ENCODE measurements around the gene TMEM244. TPM values are rescaled to one million over a fixed set of nuclear protein-coding genes. Genes with fewer than 3 reads are reported as not detected.

TMEM244 gene
- total and polyA plus RNA-seq, 9 of the 15 experiments (the other 6 are each of a cell fraction or from before 2014, with no cell fraction given) = not detected

- DNase-seq (ENCODE audit: extremely low read depth in 1 of 4, low spot score in 3 of 4) = no peak
- Histone ChIP-seq H3K27ac (ENCODE audit: extremely low read depth, low read depth, low read length) (no peak overlapping the region), H4K20me1 (replicated peaks; ENCODE audit: control insufficient read depth, insufficient read depth, low read length) (no peaks in the 10 kb centered on the region), H3K9me1 (ENCODE audit: control insufficient read depth, insufficient read depth, low read length) (no peaks in the 10 kb centered on the region), H3K27me3 (ENCODE audit: control insufficient read depth in 2 of 2, insufficient read depth in 2 of 2, low read length in 2 of 2) (no peaks in the 10 kb centered on the region), H3K9ac (ENCODE audit: insufficient read depth in 1 of 2, low read depth in 2 of 2, low read length in 2 of 2) (no peak overlapping the region), H3K4me1 (replicated peaks in 1 of 2; ENCODE audit: control insufficient read depth in 2 of 2, insufficient read depth in 2 of 2, low read length in 2 of 2) (no peaks in the 10 kb centered on the region), H3K4me2 (ENCODE audit: insufficient read depth, low read length) (no peak overlapping the region), H3K36me3 (ENCODE audit: control insufficient read depth, insufficient read depth, low read length) (no peaks in the 10 kb centered on the region), H3K79me2 (ENCODE audit: control insufficient read depth, insufficient read depth, low read length) (no peaks in the 10 kb centered on the region), H3K9me3 (replicated peaks; ENCODE audit: control insufficient read depth, insufficient read depth, low read depth, low read length) (no peaks in the 10 kb centered on the region), H3K4me3 (no peak overlapping the region), H2AFZ (ENCODE audit: low read depth, low read length) (no peak overlapping the region)
- WGBS (ENCODE audit: insufficient coverage, low coverage, missing lambda C conversion rate) = 2% methylated on average over 2 of the region's 2 CpGs
- no peak for FAIRE-seq
- BruUV-seq (replicated peaks) = no TSS peak
- ChIA-PET POLR2A (no interaction called here), CTCF (ENCODE audit: low intra/inter-chr PET ratio) (no interaction called here)
- ATAC-seq = no peak
- intact Hi-C loops (cut with micrococcal nuclease) (no loop called here), in situ Hi-C loops (cut with MboI) (loop anchor here (10.0 kb wide), 1 partner anchor 278 kb away; no protein-coding TSS in a partner anchor)
- TF ChIP-seq MTA1 (IDR thresholded peaks at IDR 0.05; ENCODE audit: borderline replicate concordance) = no peak
- no peak for TF ChIP-seq BDP1 (IDR thresholded peaks at IDR 0.05; ENCODE audit: insufficient read depth, insufficient read length)
- TF ChIP-seq ZNF212 (CRISPR knock-in tag; IDR thresholded peaks at IDR 0.05) = no peak
- TF ChIP-seq ZNF140 (CRISPR knock-in tag; IDR thresholded peaks at IDR 0.05) = no peak
- TF ChIP-seq WHSC1 (IDR thresholded peaks at IDR 0.05; ENCODE audit: low read length) = no peak
- TF ChIP-seq SUPT5H (IDR thresholded peaks at IDR 0.05) = no peak
- TF ChIP-seq ZNF77 (CRISPR knock-in tag; IDR thresholded peaks at IDR 0.05) = no peak
- no peak for TF ChIP-seq CEBPG (CRISPR knock-in tag; IDR thresholded peaks at IDR 0.05)
- TF ChIP-seq CEBPG (tag; conservative IDR thresholded peaks at IDR 0.05 in 1 of 2, IDR thresholded peaks at IDR 0.05 in 1 of 2) = no peak
- no peak for TF ChIP-seq DNMT1 (IDR thresholded peaks at IDR 0.05)
- no peak for TF ChIP-seq PATZ1 (CRISPR knock-in tag; IDR thresholded peaks at IDR 0.05; ENCODE audit: borderline replicate concordance)
- no peak for TF ChIP-seq HES1 (IDR thresholded peaks at IDR 0.05; ENCODE audit: low read depth)
- no peak for TF ChIP-seq SMAD1 (IDR thresholded peaks at IDR 0.05; ENCODE audit: low read depth, low read length, partially characterized antibody)
- no peak for TF ChIP-seq CBX5 (IDR thresholded peaks at IDR 0.05; ENCODE audit: borderline replicate concordance, low read depth)
- no peak for TF ChIP-seq CEBPB (tag; IDR thresholded peaks at IDR 0.05)
- no peak for TF ChIP-seq XRCC5 (IDR thresholded peaks at IDR 0.05; ENCODE audit: low read depth, low read length)
- no peak for TF ChIP-seq HMBOX1 (IDR thresholded peaks at IDR 0.05)
- no peak for TF ChIP-seq PTBP1 (IDR thresholded peaks at IDR 0.05; ENCODE audit: low read depth, low read length)
- no peak for TF ChIP-seq CBX3 (IDR thresholded peaks at IDR 0.05; ENCODE audit: borderline replicate concordance in 1 of 2, low read length in 2 of 2)
- TF ChIP-seq BRD4 (IDR thresholded peaks at IDR 0.05) = no peak
- no peak for TF ChIP-seq CBFA2T2 (conservative IDR thresholded peaks at IDR 0.05)
Measured at GRCh38 chr6:129872586-129872985, 11.5 kb upstream of the TMEM244 start.

All from K562 (cell line).